ENCODE data around the gene KLHL26. TPM values are rescaled to one million over a fixed set of nuclear protein-coding genes. Genes with fewer than 3 reads are reported as not detected.
A peak's percentile ranks its signal among the peaks of the same experiment; 100 is the strongest.

The KLHL26 gene
- total RNA-seq, 2 donors from 2014 or later, result 7.3 to 14.7 TPM

GRCh38 chr19:18629166-18630088 lies 7.4 kb upstream of the KLHL26 start:
- no peak for DNase-seq
- intact Hi-C loops (cut with DNase I), result no loop called here
- no peaks in the 10 kb centered on the region for H3K9me3 ChIP-seq
- no peak overlapping the region for H3K4me3 ChIP-seq
- H3K36me3 ChIP-seq, result no peaks in the 10 kb centered on the region
- H3K9ac ChIP-seq (ENCODE audit: low read depth in 2 of 2, low read length in 2 of 2), result no peak overlapping the region
- H3K27me3 ChIP-seq, result no peaks in the 10 kb centered on the region
- no peak overlapping the region for H3K27ac ChIP-seq
- no peak for TF ChIP-seq CTCF (IDR thresholded peaks at IDR 0.05)
- H3K4me1 ChIP-seq, result no peaks in the 10 kb centered on the region

- Histone ChIP-seq H3K36me3 (no peaks in the 10 kb centered on the region), H3K9me3 (no peaks in the 10 kb centered on the region)
Measured at GRCh38 chr19:18633321-18633720, 3.5 kb upstream of the KLHL26 start.

GRCh38 chr19:18634612-18635297 lies 2.1 kb upstream of the KLHL26 start:
- H3K36me3 ChIP-seq, result no peaks in the 10 kb centered on the region
- peaks cover 4% of the 10 kb centered on the region for H3K4me1 ChIP-seq
- no peak overlapping the region for H3K27ac ChIP-seq
- TF ChIP-seq CTCF (IDR thresholded peaks at IDR 0.05), result no peak
- intact Hi-C loops (cut with DNase I), result no loop called here
- peak overlapping the region in 1 of 2 donors; percentile 32 for H3K9ac ChIP-seq (ENCODE audit: low read depth in 2 of 2, low read length in 2 of 2)
- no peak overlapping the region for H3K4me3 ChIP-seq
- peak; percentile 47 for DNase-seq
- H3K27me3 ChIP-seq, result no peaks in the 10 kb centered on the region
- H3K9me3 ChIP-seq, result no peaks in the 10 kb centered on the region

More at GRCh38 chr19:18633321-18633720, 3.5 kb upstream of the KLHL26 start:
- TF ChIP-seq CTCF (IDR thresholded peaks at IDR 0.05), result no peak
- Histone ChIP-seq H3K9ac (ENCODE audit: low read depth in 2 of 2, low read length in 2 of 2) (no peak overlapping the region), H3K4me3 (no peak overlapping the region), H3K27ac (no peak overlapping the region), H3K4me1 (peaks cover 4% of the 10 kb centered on the region), H3K27me3 (no peaks in the 10 kb centered on the region)
- intact Hi-C loops (cut with DNase I), result no loop called here
- DNase-seq, result peak; percentile 35

DNA sequence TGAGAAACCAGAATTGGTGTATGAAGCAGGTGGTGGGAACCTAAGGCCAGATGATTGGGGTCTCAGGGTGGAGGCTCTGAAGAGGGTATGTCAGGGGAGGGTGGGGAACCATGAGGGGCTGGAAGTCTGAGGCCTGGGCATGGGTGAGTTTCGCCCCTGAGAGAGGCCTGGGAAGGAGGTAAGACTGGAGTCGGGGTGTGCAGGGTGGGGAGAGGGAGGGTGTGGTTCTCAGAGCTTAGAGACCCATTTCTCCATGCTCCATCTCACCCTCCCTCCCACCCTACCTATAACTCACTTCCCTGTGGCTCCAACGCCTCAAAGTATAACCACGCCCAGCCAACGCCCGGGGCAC lies 1.0 kb upstream of the KLHL26 start:
- H3K27ac ChIP-seq, result no peak overlapping the region
- intact Hi-C loops (cut with DNase I), result no loop called here
- H3K4me3 ChIP-seq, result peak overlapping the region; percentile 80
- TF ChIP-seq CTCF (IDR thresholded peaks at IDR 0.05), result no peak
- DNase-seq, result no peak
- no peaks in the 10 kb centered on the region for H3K36me3 ChIP-seq
- H3K27me3 ChIP-seq, result no peaks in the 10 kb centered on the region
- H3K9me3 ChIP-seq, result no peaks in the 10 kb centered on the region
- H3K4me1 ChIP-seq, result peaks cover 4% of the 10 kb centered on the region
- peak overlapping the region in 1 of 2 donors; percentile 32 for H3K9ac ChIP-seq (ENCODE audit: low read depth in 2 of 2, low read length in 2 of 2)

- Histone ChIP-seq H3K4me1 (peaks cover 4% of the 10 kb centered on the region), H3K9ac (ENCODE audit: low read depth in 2 of 2, low read length in 2 of 2) (peak overlapping the region in 1 of 2 donors; percentile 46), H3K27ac (no peak overlapping the region), H3K9me3 (no peaks in the 10 kb centered on the region), H3K27me3 (no peaks in the 10 kb centered on the region), H3K36me3 (no peaks in the 10 kb centered on the region), H3K4me3 (peak overlapping the region; percentile 80)
- DNase-seq, result peak; percentile 100
- intact Hi-C loops (cut with DNase I), result no loop called here
- TF ChIP-seq CTCF (IDR thresholded peaks at IDR 0.05), result no peak
Measured at GRCh38 chr19:18636183-18636968, 452 bp upstream of the KLHL26 start.

Data from colonic mucosa (tissue), 4 donors.